ENCODE measurements around the gene FCRL1.

The FCRL1 gene

GRCh38 chr1:157775101-157775870 lies 44.6 kb downstream of the FCRL1 start:
- ATAC-seq (replicated peaks) (no peak), DNase-seq (no peak)
- peaks cover 50 to 81% of the 10 kb centered on the region in 2 donors for H3K4me1 Mint-ChIP-seq
- H3K4me3 Mint-ChIP-seq: peak overlapping the region; percentile 76 to 80
- no peaks in the 10 kb centered on the region for H3K9me3 Mint-ChIP-seq
- peak overlapping the region; percentile 20 for H3K27ac Mint-ChIP-seq
- H3K27me3 Mint-ChIP-seq: no peaks in the 10 kb centered on the region
- H3K36me3 Mint-ChIP-seq: peaks cover 10 to 29% of the 10 kb centered on the region in 2 donors

- Mint-ChIP-seq H3K9me3 (no peaks in the 10 kb centered on the region), H3K36me3 (peaks cover 14 to 33% of the 10 kb centered on the region in 2 donors), H3K4me1 (peaks cover 50 to 80% of the 10 kb centered on the region in 2 donors), H3K4me3 (peak overlapping the region in 1 of 2 donors; percentile 35), H3K27ac (no peak overlapping the region), H3K27me3 (no peaks in the 10 kb centered on the region)
- ATAC-seq (replicated peaks) (peak in 1 of 2 donors; percentile 4), DNase-seq (no peak)
These were observed 45.5 kb downstream of the FCRL1 start for GRCh38 chr1:157774412-157774811.

DNA sequence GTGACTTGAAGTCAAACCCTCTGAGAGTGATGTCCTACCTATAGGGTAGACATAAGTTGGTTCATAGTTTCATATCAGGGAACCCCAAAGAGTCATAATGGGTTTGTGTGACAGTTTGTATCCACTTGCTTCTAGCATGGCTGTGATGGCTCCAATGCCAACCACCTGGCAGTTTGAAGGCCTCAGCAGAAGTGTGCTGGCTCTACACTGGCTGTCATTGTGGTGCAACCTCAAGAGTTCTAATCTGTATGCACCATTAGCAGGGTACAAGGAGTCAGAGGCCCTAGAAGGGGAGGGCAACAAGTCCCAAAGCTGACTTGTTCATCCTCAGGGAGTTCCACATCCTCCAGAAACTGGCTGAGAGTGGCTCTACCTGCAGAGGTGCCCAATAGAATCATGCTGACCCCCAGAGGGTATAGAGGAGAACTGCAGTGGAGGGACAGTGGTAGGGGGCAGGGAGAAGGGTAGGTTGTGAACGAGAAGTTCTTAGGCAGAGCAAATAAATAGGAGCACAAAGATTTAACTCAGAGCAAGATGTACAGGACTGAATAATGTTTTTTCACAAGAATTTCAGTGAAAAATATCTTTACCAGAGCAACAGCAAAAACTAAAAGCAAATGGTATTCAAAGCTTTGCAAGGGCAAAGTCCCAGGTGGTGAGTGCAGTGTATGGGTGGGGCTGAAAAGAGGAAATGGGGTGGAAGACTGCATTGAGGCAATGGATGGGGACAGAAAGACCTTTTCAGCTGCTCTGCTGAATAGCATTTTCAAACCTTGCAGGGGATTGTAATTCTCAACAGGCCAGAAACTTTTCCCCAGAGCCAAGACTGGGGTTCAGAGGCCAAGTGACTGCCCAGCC lies 46.2 kb downstream of the FCRL1 start:
- Mint-ChIP-seq H3K4me1 (peaks cover 50 to 82% of the 10 kb centered on the region in 2 donors), H3K27ac (peak overlapping the region; percentile 38), H3K27me3 (no peaks in the 10 kb centered on the region), H3K36me3 (peaks cover 16 to 35% of the 10 kb centered on the region in 2 donors), H3K9me3 (no peaks in the 10 kb centered on the region), H3K4me3 (peak overlapping the region; percentile 75 to 77)
- ATAC-seq (replicated peaks) (peak; percentile 78 to 82), DNase-seq (peak; percentile 58)

DNA sequence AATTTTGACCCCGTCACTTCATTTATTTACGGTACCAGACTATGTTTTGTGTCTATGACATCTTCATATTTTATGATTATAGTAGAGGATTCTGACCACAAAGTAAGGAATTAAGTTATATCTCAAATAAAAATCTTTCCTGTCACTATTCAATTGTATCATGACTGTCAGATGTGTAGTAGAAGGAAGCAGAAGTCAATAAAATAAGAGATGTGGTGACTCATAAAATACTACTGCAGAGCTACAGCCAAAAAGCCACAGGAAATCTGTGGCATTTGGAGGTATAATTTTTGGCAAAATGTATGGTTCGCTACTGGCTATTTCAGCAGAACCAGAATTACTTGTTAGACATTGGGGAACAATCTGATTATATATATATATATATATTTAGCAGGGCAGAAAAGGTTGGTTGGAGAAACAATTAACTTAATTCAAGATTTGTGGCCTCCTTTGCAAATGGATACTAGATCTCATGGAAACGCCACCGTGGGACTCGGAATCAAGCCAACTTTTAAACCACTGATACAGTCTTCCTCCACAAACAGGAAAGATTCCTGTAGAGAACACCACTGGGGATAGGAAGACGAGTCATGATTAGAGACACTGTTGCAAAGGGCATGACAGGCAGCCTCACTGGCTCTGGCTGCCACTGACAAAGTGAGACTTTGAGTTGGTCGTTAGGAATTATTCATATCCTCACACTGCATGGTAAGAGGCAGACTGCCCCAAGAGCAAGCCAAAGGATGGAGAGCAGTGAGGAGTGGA lies 48.1 kb downstream of the FCRL1 start:
- Mint-ChIP-seq H3K4me1 (peaks cover 52 to 81% of the 10 kb centered on the region in 2 donors), H3K36me3 (peaks cover 16 to 41% of the 10 kb centered on the region in 2 donors), H3K4me3 (peak overlapping the region; percentile 49 to 75), H3K27ac (peak overlapping the region; percentile 85), H3K9me3 (no peaks in the 10 kb centered on the region), H3K27me3 (no peaks in the 10 kb centered on the region)
- DNase-seq (no peak), ATAC-seq (replicated peaks) (peak; percentile 24 to 35)

GRCh38 chr1:157770442-157771043 lies 49.4 kb downstream of the FCRL1 start:
- H3K4me1 Mint-ChIP-seq: peaks cover 49 to 78% of the 10 kb centered on the region in 2 donors
- peaks cover 24 to 48% of the 10 kb centered on the region in 2 donors for H3K36me3 Mint-ChIP-seq
- H3K27me3 Mint-ChIP-seq: no peaks in the 10 kb centered on the region
- H3K27ac Mint-ChIP-seq: peak overlapping the region; percentile 80
- no peak for ATAC-seq (replicated peaks)
- peak overlapping the region in 1 of 2 donors; percentile 21 for H3K4me3 Mint-ChIP-seq
- no peaks in the 10 kb centered on the region for H3K9me3 Mint-ChIP-seq
- DNase-seq: no peak

GRCh38 chr1:157766792-157767191 lies 53.1 kb downstream of the FCRL1 start:
- H3K4me3 Mint-ChIP-seq: no peak overlapping the region

DNA sequence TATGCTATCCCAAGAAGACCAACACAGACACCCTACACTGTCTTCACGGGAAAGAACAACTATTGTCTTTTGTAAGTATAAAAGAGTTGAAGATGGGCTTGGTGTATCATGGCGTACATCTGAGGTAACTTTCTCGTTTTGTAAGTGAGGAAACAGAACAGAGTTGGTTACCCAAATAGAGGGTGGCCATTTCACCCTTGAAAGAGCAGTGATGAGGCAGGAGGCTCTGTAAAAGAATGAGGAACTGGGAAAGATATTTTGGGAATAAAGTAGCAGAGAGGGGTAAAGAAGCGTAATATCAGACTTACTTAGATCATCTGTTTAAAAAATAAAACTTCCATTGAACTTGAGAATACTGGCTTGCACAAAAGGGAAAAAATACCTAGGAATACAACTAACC lies 61.9 kb downstream of the FCRL1 start:
- DNase-seq: no peak
- peak; percentile 60 to 71 for ATAC-seq (replicated peaks)
- H3K4me1 Mint-ChIP-seq: peaks cover 31 to 48% of the 10 kb centered on the region in 2 donors
- no peaks in the 10 kb centered on the region for H3K27me3 Mint-ChIP-seq
- peak overlapping the region; percentile 0 to 39 for H3K4me3 Mint-ChIP-seq
- peak overlapping the region; percentile 89 for H3K27ac Mint-ChIP-seq
- H3K36me3 Mint-ChIP-seq: peaks cover 56 to 64% of the 10 kb centered on the region in 2 donors
- peaks cover 15 to 17% of the 10 kb centered on the region in 2 donors for H3K9me3 Mint-ChIP-seq

More at GRCh38 chr1:157766792-157767191, 53.1 kb downstream of the FCRL1 start:
- Mint-ChIP-seq H3K4me1 (peaks cover 47 to 84% of the 10 kb centered on the region in 2 donors), H3K9me3 (peaks cover 3 to 4% of the 10 kb centered on the region in 2 donors), H3K27me3 (no peaks in the 10 kb centered on the region), H3K27ac (peak overlapping the region; percentile 76), H3K36me3 (peaks cover 42 to 64% of the 10 kb centered on the region in 2 donors)
- ATAC-seq (replicated peaks): no peak
- no peak for DNase-seq

- H3K27me3 Mint-ChIP-seq: no peaks in the 10 kb centered on the region
- peaks cover 0 to 3% of the 10 kb centered on the region in 2 donors for H3K9me3 Mint-ChIP-seq
- DNase-seq: no peak
- no peak for ATAC-seq (replicated peaks)
- peaks cover 30 to 48% of the 10 kb centered on the region in 2 donors for H3K36me3 Mint-ChIP-seq
- peaks cover 15 to 37% of the 10 kb centered on the region in 2 donors for H3K4me1 Mint-ChIP-seq
- no peak overlapping the region for H3K4me3 Mint-ChIP-seq
- H3K27ac Mint-ChIP-seq: no peak overlapping the region
These were observed 66.3 kb downstream of the FCRL1 start for GRCh38 chr1:157753611-157754010.

- peaks cover 19 to 48% of the 10 kb centered on the region in 2 donors for H3K36me3 Mint-ChIP-seq
- no peak overlapping the region for H3K27ac Mint-ChIP-seq
- no peak overlapping the region for H3K4me3 Mint-ChIP-seq
- DNase-seq (no peak), ATAC-seq (replicated peaks) (peak in 1 of 2 donors; percentile 60)
- peaks cover 0 to 3% of the 10 kb centered on the region in 2 donors for H3K9me3 Mint-ChIP-seq
- H3K4me1 Mint-ChIP-seq: peaks cover 29 to 52% of the 10 kb centered on the region in 2 donors
- H3K27me3 Mint-ChIP-seq: no peaks in the 10 kb centered on the region
These were observed 68.6 kb downstream of the FCRL1 start for GRCh38 chr1:157751283-157751682.

DNA sequence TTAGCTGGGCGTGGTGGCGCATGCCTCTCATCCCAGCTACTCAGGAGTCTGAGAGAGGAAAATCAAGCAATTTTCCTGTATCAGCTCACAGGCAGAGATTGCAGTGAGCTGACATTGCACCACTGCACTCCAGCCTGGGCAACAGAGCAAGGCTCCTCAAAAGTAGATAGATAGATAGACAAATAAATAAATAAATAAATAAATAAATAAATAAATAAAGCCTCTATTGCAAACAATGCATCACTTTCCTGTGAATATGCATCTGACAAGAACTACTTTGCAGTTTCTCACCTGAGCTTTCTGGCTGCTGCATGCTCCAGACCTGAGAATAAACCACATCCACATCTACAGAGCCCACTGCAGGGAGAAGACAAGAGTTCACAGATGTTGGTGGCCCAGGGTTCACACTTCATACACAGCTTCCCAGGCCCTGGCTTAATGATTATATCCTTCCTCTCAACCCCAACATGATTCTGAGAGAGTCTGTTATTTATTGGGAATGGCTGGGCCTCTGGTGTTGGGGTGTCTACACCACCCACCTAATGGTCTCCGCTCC lies 71.6 kb downstream of the FCRL1 start:
- Mint-ChIP-seq H3K4me1 (peaks cover 28 to 52% of the 10 kb centered on the region in 2 donors), H3K27ac (peak overlapping the region; percentile 84), H3K27me3 (no peaks in the 10 kb centered on the region), H3K36me3 (peaks cover 24 to 41% of the 10 kb centered on the region in 2 donors), H3K9me3 (peaks cover 0 to 3% of the 10 kb centered on the region in 2 donors), H3K4me3 (no peak overlapping the region)
- ATAC-seq (replicated peaks) (no peak), DNase-seq (no peak)
